Fibroblast of villous mesenchyme (primary cell): ENCODE results near the gene KLK2. TPM values are rescaled to one million over a fixed set of nuclear protein-coding genes. Genes with fewer than 3 reads are reported as not detected.
"Not testable (repeated sequence)": the region's sequence is repeated elsewhere in the genome, so short reads cannot be mapped to it uniquely, and the experiment has no call there.

ENCODE experiments used
- DNase-seq: peaks from one replicate; pipeline ENCODE4 v3.0.0-alpha.2; 2010; ENCODE audit warnings: low read depth
- H3K4me3 ChIP-seq: 2 replicates; pipeline ENCODE4 v1.5.1; 2011; ENCODE audit warnings: low read depth, mild to moderate bottlenecking, low read length
- CTCF ChIP-seq: IDR thresholded peaks from 2 replicates; pipeline ENCODE4 v1.5.1; 2012; ENCODE audit warnings: low read depth, mild to moderate bottlenecking, low read length; ENCODE audit not compliant: insufficient read depth
- total RNA-seq: library from RNA; depleted of rRNA; stranded (reverse); fragments of >200 nt; gene quantifications from 2 replicates; pipeline ENCODE4 v1.2.3, GENCODE V29; 2012

KLK2 gene
- total RNA-seq, 1 donor: not detected

- no peak for TF ChIP-seq CTCF
- DNase-seq: no peak
- H3K4me3 ChIP-seq: no peak overlapping the region
These were observed 20.0 kb downstream of the KLK2 start for GRCh38 chr19:50893047-50893736.

- TF ChIP-seq CTCF: no peak
- DNase-seq: no peak
- no peak overlapping the region for H3K4me3 ChIP-seq
These were observed 21.5 kb downstream of the KLK2 start for GRCh38 chr19:50894478-50895356.

- H3K4me3 ChIP-seq, DNase-seq: not testable (repeated sequence)
These were observed 22.9 kb downstream of the KLK2 start for GRCh38 chr19:50896089-50896590.

- H3K4me3 ChIP-seq: no peak overlapping the region
- TF ChIP-seq CTCF: no peak
- DNase-seq: peak; percentile 12
These were observed 23.5 kb downstream of the KLK2 start for GRCh38 chr19:50896591-50897190.

- no peak overlapping the region for H3K4me3 ChIP-seq
These were observed 24.0 kb downstream of the KLK2 start for GRCh38 chr19:50897191-50897607.

GRCh38 chr19:50897612-50898011, 24.4 kb downstream of the KLK2 start:
- DNase-seq: no peak
- H3K4me3 ChIP-seq: no peak overlapping the region
- TF ChIP-seq CTCF: no peak

More at GRCh38 chr19:50897191-50897607, 24.0 kb downstream of the KLK2 start:
- no peak for DNase-seq
- TF ChIP-seq CTCF: no peak

GRCh38 chr19:50898018-50898417, 24.8 kb downstream of the KLK2 start:
- no peak overlapping the region for H3K4me3 ChIP-seq
- TF ChIP-seq CTCF: no peak
- DNase-seq: no peak
